Thyroid gland (tissue), 4 donors: ENCODE data around the gene GAMT.

Source experiments
- CTCF ChIP-seq, 6 experiments: fragments of 200-600 bp in 3 of 6; fragments of 450-650 bp in 3 of 6; sonication (generic) in 3 of 6; IDR thresholded peaks; one replicate each; pipeline ENCODE4 v1.5.1; 2016 to 2019; ENCODE audit warnings: antibody characterized with exemption in 6 of 6, mild to moderate bottlenecking in 2 of 6, inconsistent platforms in 1 of 6, moderate library complexity in 1 of 6
- POLR2A ChIP-seq, 2 donors: fragments of 450-650 bp; IDR thresholded peaks; one replicate each; pipeline ENCODE4 v1.6.1; 2017; ENCODE audit warnings: antibody characterized with exemption in 2 of 2, mild to moderate bottlenecking in 2 of 2, moderate library complexity in 1 of 2

DNA sequence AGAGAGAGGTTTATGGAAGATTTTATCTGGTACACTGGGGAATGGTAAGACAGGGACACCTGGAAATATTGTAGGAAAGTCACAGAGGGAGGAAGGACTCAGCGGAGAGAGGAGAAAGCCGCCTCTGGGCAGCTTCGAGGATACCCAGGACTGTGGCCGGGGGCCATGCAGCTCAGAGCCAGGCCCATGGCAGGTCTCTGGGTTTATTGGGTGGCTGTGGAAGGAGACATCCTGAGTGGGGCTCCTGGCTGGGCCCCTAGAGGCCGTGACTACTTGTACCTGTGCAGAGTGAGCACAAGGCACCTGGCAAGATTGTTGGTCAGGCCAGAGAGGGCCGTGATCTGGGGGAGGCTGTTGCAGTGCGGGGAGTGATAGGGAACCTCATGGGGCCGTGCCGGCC lies 9.4 kb upstream of the GAMT start:
- no peak for TF ChIP-seq CTCF (IDR thresholded peaks at IDR 0.05)
- no peak for TF ChIP-seq POLR2A (IDR thresholded peaks at IDR 0.05)
